GM19239 (cell line): ENCODE data around the gene FRMPD1.

ENCODE experiments used
- DNase-seq: peaks from one replicate; pipeline ENCODE4 v3.0.0; 2011; ENCODE audit warnings: low spot score; ENCODE audit not compliant: insufficient read length
- FAIRE-seq: peaks from 2 replicates; lab custom pipeline; 2011; peaks lifted over from hg19 to GRCh38; lab: Jason Lieb, UNC

FRMPD1 gene

GRCh38 chr9:37669232-37669631 is 18.5 kb downstream of the FRMPD1 start:
- no peak for FAIRE-seq
- no peak for DNase-seq

DNA sequence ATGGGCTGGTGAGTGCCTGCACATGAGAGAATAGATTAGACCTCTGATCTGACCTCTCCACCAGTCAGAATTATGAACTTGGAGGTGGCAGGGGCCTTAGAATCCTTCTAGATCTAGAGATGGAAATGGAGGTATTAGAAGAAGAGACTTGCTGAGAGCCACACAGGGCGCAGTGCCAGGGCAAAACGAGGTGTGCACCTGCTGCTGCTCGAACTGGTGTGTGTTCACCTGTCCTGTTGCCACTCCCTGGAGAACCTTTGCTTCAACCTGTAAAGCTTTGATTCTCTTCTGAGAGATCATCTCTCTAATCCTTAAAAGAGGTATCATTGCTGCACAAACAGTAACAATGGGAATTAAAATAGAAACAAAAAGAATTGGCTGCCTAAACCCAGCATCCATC is 24.9 kb downstream of the FRMPD1 start:
- FAIRE-seq (no peak), DNase-seq (no peak)

- FAIRE-seq = no peak
These were observed 25.7 kb downstream of the FRMPD1 start for GRCh38 chr9:37676411-37676830.

DNA sequence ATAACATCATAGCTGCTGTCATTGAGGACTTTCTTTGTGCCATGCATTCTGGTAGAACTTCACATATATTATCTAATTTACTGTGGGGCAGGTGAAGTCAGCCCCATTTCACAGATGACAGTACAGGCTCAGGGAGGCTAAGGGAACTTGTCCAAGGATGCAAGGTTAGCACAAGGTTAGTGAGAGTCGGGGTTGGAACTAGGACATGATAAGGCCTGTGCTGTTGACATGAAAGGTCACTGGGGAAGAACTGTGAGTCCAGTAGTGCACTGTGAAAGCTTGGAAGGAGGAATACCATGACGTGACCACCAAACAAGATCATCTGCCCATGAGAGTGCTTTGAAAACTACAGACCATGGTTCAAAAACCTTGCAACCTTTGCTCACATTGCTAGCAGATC is 26.7 kb downstream of the FRMPD1 start:
- FAIRE-seq (no peak), DNase-seq (no peak)

More at GRCh38 chr9:37676411-37676830, 25.7 kb downstream of the FRMPD1 start:
- no peak for DNase-seq

DNA sequence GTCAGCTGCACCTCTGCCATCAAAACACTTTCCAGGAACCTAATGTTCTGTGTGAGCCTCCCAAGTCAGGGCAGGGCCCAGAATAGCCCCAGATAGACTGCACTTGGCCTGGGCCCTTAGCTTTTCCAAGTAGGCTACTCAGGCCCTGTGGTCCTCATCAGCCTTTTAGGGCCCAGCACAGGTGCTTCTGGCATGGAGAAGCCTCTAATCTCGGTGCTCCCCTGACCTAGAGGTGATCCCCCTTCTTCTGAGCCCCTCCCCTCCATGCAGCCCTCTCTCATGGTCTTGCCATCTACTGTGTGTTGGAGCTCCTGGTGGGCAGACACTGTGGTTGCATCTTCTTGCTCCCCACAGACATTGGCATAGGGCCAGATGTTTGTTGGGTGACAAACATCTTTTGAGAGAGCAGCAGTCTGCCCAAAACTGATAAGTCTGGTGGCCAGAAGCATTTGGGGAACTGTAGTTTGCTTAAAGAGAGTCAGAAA is 28.1 kb downstream of the FRMPD1 start:
- no peak for FAIRE-seq

DNA sequence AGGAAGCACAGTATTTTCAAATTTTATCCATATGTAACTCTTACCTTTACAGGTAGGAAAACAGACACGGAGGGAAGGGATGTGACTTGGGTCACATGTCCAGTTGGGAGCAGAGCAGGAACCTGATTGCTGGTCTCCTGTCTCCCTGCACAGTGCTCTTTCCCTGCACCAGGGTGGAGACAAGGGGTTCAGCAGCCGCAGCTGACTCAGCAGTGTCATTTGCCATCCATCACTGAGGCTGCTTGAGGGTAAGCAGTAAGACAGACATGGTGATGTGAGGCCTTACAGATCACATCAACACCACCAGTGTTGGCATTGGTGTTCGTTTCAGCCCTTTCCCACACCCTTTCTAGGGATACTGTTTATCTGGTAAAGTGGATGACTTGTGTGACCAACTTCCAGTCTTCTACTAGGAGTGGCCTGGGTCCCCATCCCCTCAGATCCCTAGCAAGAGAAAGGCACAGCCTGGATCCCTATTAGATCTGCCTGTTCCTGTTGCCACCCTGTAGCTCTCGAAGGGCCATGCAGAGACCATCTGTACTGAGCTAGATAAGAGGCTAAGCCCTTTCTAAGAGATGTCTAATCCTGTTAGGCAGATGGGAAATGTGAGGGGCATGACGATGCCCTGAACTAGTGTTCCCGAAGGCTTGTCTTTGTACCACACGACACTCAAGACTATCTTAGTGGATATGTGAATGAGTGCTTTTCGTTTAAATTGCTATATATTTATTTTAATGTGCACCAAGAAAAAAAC is 29.1 kb downstream of the FRMPD1 start:
- FAIRE-seq (no peak), DNase-seq (no peak)

More for the DNA sequence above, 28.1 kb downstream of the FRMPD1 start:
- no peak for DNase-seq

DNA sequence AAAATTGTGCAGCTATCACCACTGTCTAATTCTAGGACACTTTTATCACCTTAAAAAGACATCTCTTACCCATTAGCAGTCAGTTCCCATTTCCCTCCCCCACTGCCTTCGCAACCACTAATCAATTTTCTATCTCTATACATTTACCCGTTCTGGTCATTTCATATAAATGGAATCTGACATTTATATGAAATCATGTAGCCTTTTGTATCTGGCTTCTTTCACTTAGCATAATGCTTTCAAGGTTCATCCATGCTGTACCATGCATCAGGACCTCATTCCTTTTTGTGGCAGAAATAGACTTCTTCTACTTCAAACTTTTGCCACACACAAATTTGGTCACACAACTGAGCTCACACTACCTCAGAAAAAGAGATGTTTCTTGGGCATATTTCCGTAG is 32.2 kb downstream of the FRMPD1 start:
- no peak for FAIRE-seq
- DNase-seq = no peak

GRCh38 chr9:37683531-37684371 is 33.0 kb downstream of the FRMPD1 start:
- DNase-seq = no peak
- no peak for FAIRE-seq

- FAIRE-seq = no peak
- DNase-seq = no peak
These were observed 42.0 kb downstream of the FRMPD1 start for GRCh38 chr9:37692622-37693221.

GRCh38 chr9:37693260-37693659 is 42.5 kb downstream of the FRMPD1 start:
- DNase-seq = no peak
- no peak for FAIRE-seq

- FAIRE-seq = no peak
- no peak for DNase-seq
These were observed 43.6 kb downstream of the FRMPD1 start for GRCh38 chr9:37694355-37694754.

DNA sequence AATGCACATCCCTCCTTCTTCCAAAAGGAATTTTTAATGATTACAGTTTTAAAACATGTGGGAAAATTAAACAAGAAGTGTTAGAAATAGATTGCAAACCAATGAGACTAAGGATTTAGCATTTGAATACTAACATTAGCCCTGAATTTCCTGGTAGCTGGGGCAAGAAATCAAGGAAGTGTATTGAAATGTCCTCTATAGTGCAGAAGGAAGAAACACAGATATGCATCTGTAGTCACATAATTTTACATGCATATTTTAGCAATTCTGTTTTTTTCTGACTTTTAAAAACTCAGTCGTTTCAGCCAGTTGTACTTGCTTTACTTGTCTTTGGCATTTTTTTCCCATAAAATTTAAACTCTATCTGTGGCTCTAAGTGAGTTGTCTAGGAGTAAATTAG is 45.8 kb downstream of the FRMPD1 start:
- DNase-seq (no peak), FAIRE-seq (no peak)

DNA sequence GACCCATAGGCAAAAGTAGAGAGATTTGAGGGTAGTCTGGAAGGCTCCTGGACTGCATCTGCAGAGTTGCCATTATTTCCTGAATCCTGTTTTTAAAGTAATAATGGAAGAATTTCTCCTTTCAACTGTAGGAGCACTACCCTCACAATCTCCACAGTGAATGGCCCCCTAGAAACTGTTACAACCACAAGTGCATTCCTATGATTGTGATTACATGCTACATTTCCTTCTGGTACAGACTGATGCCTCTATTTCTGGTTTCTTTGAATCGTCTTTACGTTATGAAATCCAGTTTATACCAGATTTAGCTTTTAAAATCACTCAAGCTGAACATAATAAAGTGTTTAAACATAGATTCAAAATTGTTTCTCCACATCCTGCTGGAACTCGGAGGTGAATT is 49.4 kb downstream of the FRMPD1 start:
- DNase-seq (no peak), FAIRE-seq (no peak)

GRCh38 chr9:37700900-37701299 is 50.1 kb downstream of the FRMPD1 start:
- DNase-seq = no peak
- FAIRE-seq = no peak

DNA sequence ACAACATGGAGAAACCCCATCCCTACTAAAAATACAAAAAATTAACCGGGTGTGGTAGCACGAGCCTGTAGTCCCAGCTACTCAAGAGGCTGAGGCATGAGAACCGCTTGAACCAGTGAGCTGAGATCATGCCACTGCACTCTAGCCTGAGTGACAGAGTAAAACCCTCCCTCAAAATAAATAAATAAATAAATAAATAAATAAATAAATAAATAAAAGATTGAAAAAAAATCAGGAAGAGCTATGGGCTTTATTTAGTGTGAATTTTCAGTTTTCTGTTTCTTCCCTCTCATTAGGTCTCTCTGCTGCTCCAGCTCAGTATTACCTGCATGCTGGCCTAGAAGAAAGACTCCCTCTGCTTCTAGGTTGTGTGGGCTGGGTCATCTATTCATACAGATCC is 55.0 kb downstream of the FRMPD1 start:
- FAIRE-seq = no peak

DNA sequence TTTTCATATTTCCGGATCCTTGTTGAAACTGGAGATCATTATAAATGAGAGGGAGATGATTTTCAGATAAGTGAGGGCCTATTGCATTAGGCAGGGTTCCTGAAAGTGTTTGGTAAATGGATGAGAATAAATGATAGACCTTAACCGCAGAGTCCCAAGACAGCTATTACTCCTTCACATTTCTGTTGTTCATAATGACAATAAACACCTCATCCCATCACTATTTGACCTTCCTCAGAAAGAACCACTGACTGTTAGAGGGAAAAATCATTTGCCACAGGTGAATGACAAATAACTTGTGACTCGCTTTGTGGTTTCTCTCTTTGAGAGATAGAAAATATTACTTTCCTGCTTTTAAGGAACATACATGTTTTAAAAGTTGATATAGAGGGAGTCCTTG is 55.5 kb downstream of the FRMPD1 start:
- FAIRE-seq = no peak
- DNase-seq = no peak

More for the DNA sequence above, 55.0 kb downstream of the FRMPD1 start:
- DNase-seq = no peak

DNA sequence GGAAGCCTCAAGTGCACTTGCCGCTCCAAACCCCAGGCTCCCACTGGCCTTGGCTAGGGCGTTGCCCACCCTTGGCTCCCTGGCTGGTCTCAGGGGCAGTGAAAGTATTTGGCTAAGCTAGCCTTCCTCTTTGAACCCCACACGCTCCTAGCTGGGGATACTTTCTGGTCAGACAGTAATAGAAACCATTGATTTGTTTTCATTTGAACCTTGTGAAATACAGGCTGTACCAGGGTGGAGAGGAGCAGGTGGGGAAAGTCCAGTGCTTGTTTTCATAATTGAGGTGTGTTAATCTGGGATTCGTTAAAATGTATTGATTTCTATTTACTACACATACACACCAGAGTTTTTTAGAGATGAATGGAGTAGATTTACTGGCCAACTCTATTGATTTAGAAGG is 57.0 kb downstream of the FRMPD1 start:
- FAIRE-seq (no peak), DNase-seq (no peak)

DNA sequence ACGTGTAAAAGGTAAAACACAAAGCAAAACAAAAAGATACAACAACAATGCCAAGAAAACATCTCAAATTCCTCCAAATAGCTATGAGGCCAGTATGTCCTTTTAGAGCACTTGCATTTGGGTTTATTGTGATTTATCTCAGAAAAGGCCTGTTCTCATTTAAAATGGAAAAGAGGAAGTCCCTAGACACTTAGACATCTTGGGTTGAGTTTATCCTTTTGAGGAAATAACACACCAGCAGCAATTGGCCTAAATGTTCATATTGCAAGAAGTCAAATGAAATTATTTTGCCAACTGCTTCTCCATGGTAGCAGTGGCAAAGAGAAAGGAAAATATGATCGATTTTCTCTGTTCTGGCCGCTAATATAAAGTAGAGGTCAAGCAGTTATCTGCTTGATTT is 59.3 kb downstream of the FRMPD1 start:
- FAIRE-seq (no peak), DNase-seq (no peak)

GRCh38 chr9:37715260-37715659 is 64.5 kb downstream of the FRMPD1 start:
- DNase-seq = no peak
- no peak for FAIRE-seq

- FAIRE-seq = no peak
- DNase-seq = no peak
These were observed 65.3 kb downstream of the FRMPD1 start for GRCh38 chr9:37715991-37716505.

- FAIRE-seq = peak; percentile 68
- no peak for DNase-seq
These were observed 68.8 kb downstream of the FRMPD1 start for GRCh38 chr9:37719526-37719925.
